GM18867 (cell line): ENCODE data around the gene ANG.
"Not testable (repeated sequence)": the region's sequence is repeated elsewhere in the genome, so short reads cannot be mapped to it uniquely, and the experiment has no call there.

Experiments used
- ATAC-seq: cut with Tn5 transposase; IDR thresholded peaks from one replicate; pipeline ENCODE4 v1.9.1; 2021; ENCODE audit warnings: mild to moderate bottlenecking, moderate library complexity; ENCODE audit not compliant: unreplicated experiment

The ANG gene

GRCh38 chr14:20734430-20734806, 45.9 kb downstream of the ANG start:
- ATAC-seq = no peak

- ATAC-seq = not testable (repeated sequence)
Measured at GRCh38 chr14:20738292-20738691, 49.7 kb downstream of the ANG start.

GRCh38 chr14:20742132-20742531, 53.6 kb downstream of the ANG start:
- ATAC-seq = no peak

GRCh38 chr14:20743556-20743955, 55.0 kb downstream of the ANG start:
- no peak for ATAC-seq
